Measurements from ENCODE around the gene SVEP1. TPM values are rescaled to one million over a fixed set of nuclear protein-coding genes. Genes with fewer than 3 reads are reported as not detected.
A peak's percentile ranks its signal among the peaks of the same experiment; 100 is the strongest.

The SVEP1 gene
- total RNA-seq, 1 experiment from 2014 or later, result not detected

- Histone ChIP-seq H3K9me3 (ENCODE audit: low read length) (no peaks in the 10 kb centered on the region), H3K27ac (ENCODE audit: low read length) (no peak overlapping the region), H2AFZ (ENCODE audit: low read length) (no peak overlapping the region), H3K9ac (ENCODE audit: low read length) (no peak overlapping the region), H4K20me1 (ENCODE audit: insufficient read depth, low read depth, low read length) (no peaks in the 10 kb centered on the region), H3K4me1 (ENCODE audit: low read length) (no peaks in the 10 kb centered on the region), H3K9me2 (replicated peaks; ENCODE audit: insufficient read depth, low read length) (no peaks in the 10 kb centered on the region), H3K4me3 (ENCODE audit: low read length) (no peak overlapping the region), H3K27me3 (ENCODE audit: low read length) (no peaks in the 10 kb centered on the region), H3K79me2 (ENCODE audit: low read length) (no peaks in the 10 kb centered on the region), H3K36me3 (ENCODE audit: insufficient read depth, low read length) (no peaks in the 10 kb centered on the region), H3K4me2 (ENCODE audit: low read depth, low read length, poor library complexity, severe bottlenecking) (no peak overlapping the region)
- DNase-seq, result no peak
Observed at GRCh38 chr9:110444911-110445310, 134.6 kb downstream of the SVEP1 start.

DNA sequence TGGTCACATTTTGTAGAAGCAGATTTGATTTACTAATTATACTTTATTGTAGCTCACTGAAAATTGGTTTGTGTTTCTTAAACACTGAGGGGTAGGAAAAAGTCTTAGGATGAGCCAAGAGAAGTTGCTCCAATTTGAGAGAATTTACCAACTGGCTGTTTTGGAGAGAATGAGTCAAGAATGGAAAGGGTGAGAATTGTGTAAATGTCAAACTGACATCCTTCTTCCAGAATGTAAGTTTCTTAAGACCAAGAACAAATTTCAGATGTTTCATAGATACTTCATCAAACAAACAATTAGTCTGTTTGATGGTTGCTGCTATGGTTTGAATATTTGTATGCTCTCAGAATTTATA lies 135.7 kb downstream of the SVEP1 start:
- no peak overlapping the region for H3K4me3 ChIP-seq (ENCODE audit: low read length)
- H4K20me1 ChIP-seq (ENCODE audit: insufficient read depth, low read depth, low read length), result no peaks in the 10 kb centered on the region
- no peaks in the 10 kb centered on the region for H3K36me3 ChIP-seq (ENCODE audit: insufficient read depth, low read length)
- H3K9ac ChIP-seq (ENCODE audit: low read length), result no peak overlapping the region
- H3K9me3 ChIP-seq (ENCODE audit: low read length), result no peaks in the 10 kb centered on the region
- H3K4me2 ChIP-seq (ENCODE audit: low read depth, low read length, poor library complexity, severe bottlenecking), result no peak overlapping the region
- H3K27ac ChIP-seq (ENCODE audit: low read length), result no peak overlapping the region
- no peaks in the 10 kb centered on the region for H3K27me3 ChIP-seq (ENCODE audit: low read length)
- H3K4me1 ChIP-seq (ENCODE audit: low read length), result no peaks in the 10 kb centered on the region
- DNase-seq, result no peak
- no peaks in the 10 kb centered on the region for H3K9me2 ChIP-seq (replicated peaks; ENCODE audit: insufficient read depth, low read length)
- H3K79me2 ChIP-seq (ENCODE audit: low read length), result no peaks in the 10 kb centered on the region
- no peak overlapping the region for H2AFZ ChIP-seq (ENCODE audit: low read length)

DNA sequence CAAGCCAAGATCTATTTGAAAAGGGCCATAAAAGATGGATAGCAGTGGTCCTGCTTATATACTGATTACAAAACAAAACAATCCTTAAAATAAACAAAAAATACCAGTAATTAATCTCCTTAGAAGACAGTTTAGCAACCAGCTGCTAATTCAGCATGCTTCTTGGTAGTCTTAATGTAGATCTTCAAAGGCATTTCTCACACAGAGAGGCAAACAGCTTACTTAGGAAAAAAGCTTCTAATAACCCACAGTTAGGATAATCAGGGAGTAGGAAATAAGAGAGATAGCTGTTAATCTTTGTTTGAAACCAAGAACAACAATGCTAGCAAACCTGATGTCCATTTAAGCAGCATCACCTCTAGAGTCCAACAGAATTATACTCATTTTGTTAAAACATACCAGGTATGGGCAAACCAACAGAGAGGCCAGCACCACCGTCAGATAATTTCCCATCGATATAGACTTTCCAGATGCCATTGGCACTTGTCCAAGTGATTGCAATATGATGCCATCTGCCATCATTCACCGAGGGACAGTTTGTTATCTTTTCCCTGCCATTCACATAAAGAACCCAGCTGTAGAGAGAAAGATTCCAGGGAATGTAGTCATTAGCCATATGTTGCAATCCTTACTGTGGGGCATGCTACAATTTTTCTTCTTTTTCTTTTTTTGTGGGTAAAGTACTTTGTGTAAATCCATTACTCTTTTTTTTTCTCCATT lies 136.2 kb downstream of the SVEP1 start:
- Histone ChIP-seq H2AFZ (ENCODE audit: low read length) (no peak overlapping the region), H3K27ac (ENCODE audit: low read length) (no peak overlapping the region), H3K9me3 (ENCODE audit: low read length) (no peaks in the 10 kb centered on the region), H4K20me1 (ENCODE audit: insufficient read depth, low read depth, low read length) (no peaks in the 10 kb centered on the region), H3K9ac (ENCODE audit: low read length) (no peak overlapping the region), H3K79me2 (ENCODE audit: low read length) (no peaks in the 10 kb centered on the region), H3K36me3 (ENCODE audit: insufficient read depth, low read length) (no peaks in the 10 kb centered on the region), H3K4me1 (ENCODE audit: low read length) (no peaks in the 10 kb centered on the region), H3K4me3 (ENCODE audit: low read length) (no peak overlapping the region), H3K4me2 (ENCODE audit: low read depth, low read length, poor library complexity, severe bottlenecking) (no peak overlapping the region), H3K9me2 (replicated peaks; ENCODE audit: insufficient read depth, low read length) (no peaks in the 10 kb centered on the region), H3K27me3 (ENCODE audit: low read length) (no peaks in the 10 kb centered on the region)
- DNase-seq, result no peak

DNA sequence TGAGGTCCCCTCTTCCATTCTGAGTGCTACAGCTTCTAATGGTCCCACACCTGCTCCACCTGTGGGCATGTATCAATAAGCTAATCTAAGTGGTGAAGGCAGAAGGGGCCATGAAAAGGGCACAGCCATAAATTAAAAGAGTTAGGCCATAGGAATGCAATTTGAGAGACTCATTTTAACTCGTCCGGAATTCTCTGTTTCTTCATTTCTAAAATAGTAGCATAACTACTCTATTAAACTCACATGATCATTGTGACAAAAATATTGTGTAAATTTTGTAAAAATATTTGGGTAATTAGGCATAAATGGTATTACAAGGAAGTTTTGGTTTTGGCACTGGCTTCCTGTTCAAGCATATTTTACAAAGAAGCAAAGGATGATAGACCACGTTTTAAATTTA lies 138.7 kb downstream of the SVEP1 start:
- Histone ChIP-seq H3K4me2 (ENCODE audit: low read depth, low read length, poor library complexity, severe bottlenecking) (no peak overlapping the region), H3K4me3 (ENCODE audit: low read length) (no peak overlapping the region), H4K20me1 (ENCODE audit: insufficient read depth, low read depth, low read length) (no peaks in the 10 kb centered on the region), H3K9me2 (replicated peaks; ENCODE audit: insufficient read depth, low read length) (no peaks in the 10 kb centered on the region), H3K27ac (ENCODE audit: low read length) (no peak overlapping the region), H3K4me1 (ENCODE audit: low read length) (no peaks in the 10 kb centered on the region), H3K79me2 (ENCODE audit: low read length) (no peaks in the 10 kb centered on the region), H3K9ac (ENCODE audit: low read length) (no peak overlapping the region), H3K27me3 (ENCODE audit: low read length) (no peaks in the 10 kb centered on the region), H3K9me3 (ENCODE audit: low read length) (no peaks in the 10 kb centered on the region), H2AFZ (ENCODE audit: low read length) (no peak overlapping the region), H3K36me3 (ENCODE audit: insufficient read depth, low read length) (no peaks in the 10 kb centered on the region)
- DNase-seq, result no peak

DNA sequence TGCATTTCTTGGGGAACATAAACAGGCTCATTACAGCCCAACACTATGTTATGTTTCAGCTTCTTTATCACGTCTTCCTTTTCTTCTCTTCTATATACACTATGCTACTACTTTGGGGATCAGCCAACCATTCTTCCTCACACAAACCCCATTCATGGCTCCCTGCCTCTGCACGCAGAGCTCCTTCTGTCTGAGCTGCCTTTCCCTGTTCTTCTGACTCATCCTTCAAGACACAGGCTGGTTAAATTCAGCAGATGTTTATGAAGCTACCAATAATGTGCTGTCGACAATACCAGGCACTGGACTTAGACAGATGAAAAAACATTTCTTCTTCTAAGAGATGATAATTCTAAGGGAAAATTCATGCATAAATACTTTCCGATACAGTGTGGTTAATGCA lies 139.4 kb downstream of the SVEP1 start:
- H4K20me1 ChIP-seq (ENCODE audit: insufficient read depth, low read depth, low read length), result no peaks in the 10 kb centered on the region
- H3K36me3 ChIP-seq (ENCODE audit: insufficient read depth, low read length), result no peaks in the 10 kb centered on the region
- no peak overlapping the region for H3K9ac ChIP-seq (ENCODE audit: low read length)
- no peak overlapping the region for H3K4me3 ChIP-seq (ENCODE audit: low read length)
- no peak overlapping the region for H3K27ac ChIP-seq (ENCODE audit: low read length)
- H2AFZ ChIP-seq (ENCODE audit: low read length), result no peak overlapping the region
- H3K79me2 ChIP-seq (ENCODE audit: low read length), result no peaks in the 10 kb centered on the region
- no peak overlapping the region for H3K4me2 ChIP-seq (ENCODE audit: low read depth, low read length, poor library complexity, severe bottlenecking)
- no peaks in the 10 kb centered on the region for H3K9me2 ChIP-seq (replicated peaks; ENCODE audit: insufficient read depth, low read length)
- H3K27me3 ChIP-seq (ENCODE audit: low read length), result no peaks in the 10 kb centered on the region
- no peaks in the 10 kb centered on the region for H3K9me3 ChIP-seq (ENCODE audit: low read length)
- H3K4me1 ChIP-seq (ENCODE audit: low read length), result no peaks in the 10 kb centered on the region
- no peak for DNase-seq

DNA sequence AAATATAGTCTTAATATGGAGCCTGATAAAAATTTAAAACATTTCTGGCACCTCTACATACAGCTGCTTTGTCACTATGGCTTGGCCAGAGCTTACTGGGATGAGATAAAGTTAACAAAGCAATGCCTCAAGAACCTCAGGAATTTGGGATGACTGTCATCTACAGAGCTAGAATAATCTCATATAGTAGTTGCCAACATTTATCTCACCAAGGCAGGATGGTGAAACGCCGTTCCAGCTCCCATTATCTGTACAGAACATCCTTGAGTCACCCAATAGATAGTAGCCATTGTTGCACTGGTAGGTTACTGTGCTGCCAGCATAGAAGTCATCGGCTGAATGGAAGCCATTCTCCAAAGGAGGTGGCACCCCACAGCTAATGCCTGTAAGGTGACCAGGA lies 147.3 kb downstream of the SVEP1 start:
- no peak overlapping the region for H3K4me2 ChIP-seq (ENCODE audit: low read depth, low read length, poor library complexity, severe bottlenecking)
- H3K4me1 ChIP-seq (ENCODE audit: low read length), result no peaks in the 10 kb centered on the region
- H4K20me1 ChIP-seq (ENCODE audit: insufficient read depth, low read depth, low read length), result no peaks in the 10 kb centered on the region
- no peak overlapping the region for H3K27ac ChIP-seq (ENCODE audit: low read length)
- H3K36me3 ChIP-seq (ENCODE audit: insufficient read depth, low read length), result no peaks in the 10 kb centered on the region
- no peak overlapping the region for H3K9ac ChIP-seq (ENCODE audit: low read length)
- no peaks in the 10 kb centered on the region for H3K27me3 ChIP-seq (ENCODE audit: low read length)
- no peaks in the 10 kb centered on the region for H3K9me3 ChIP-seq (ENCODE audit: low read length)
- no peaks in the 10 kb centered on the region for H3K79me2 ChIP-seq (ENCODE audit: low read length)
- H2AFZ ChIP-seq (ENCODE audit: low read length), result no peak overlapping the region
- H3K9me2 ChIP-seq (replicated peaks; ENCODE audit: insufficient read depth, low read length), result no peaks in the 10 kb centered on the region
- no peak overlapping the region for H3K4me3 ChIP-seq (ENCODE audit: low read length)
- no peak for DNase-seq

DNA sequence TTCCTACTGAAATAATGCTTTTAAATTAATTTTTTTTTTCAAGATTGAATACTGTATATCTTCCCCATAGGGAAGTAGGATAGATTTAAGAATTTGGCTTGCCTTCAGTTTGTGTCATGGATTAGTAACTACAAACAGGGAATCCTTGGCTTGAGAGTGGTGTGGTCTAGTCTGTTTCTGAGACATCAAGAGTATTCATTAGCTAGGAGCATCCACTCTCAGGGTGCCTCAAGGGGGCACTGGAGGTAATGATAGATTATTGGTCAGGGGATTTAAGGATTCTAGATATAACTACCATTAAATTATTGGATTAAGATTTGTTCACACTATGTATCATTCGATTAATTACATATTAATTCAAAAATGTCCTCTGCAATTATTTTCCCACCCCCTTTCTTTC lies 150.1 kb downstream of the SVEP1 start:
- no peak for DNase-seq
- Histone ChIP-seq H4K20me1 (ENCODE audit: insufficient read depth, low read depth, low read length) (no peaks in the 10 kb centered on the region), H3K79me2 (ENCODE audit: low read length) (no peaks in the 10 kb centered on the region), H3K27me3 (ENCODE audit: low read length) (no peaks in the 10 kb centered on the region), H3K4me1 (ENCODE audit: low read length) (no peaks in the 10 kb centered on the region), H3K9ac (ENCODE audit: low read length) (no peak overlapping the region), H3K36me3 (ENCODE audit: insufficient read depth, low read length) (no peaks in the 10 kb centered on the region), H3K27ac (ENCODE audit: low read length) (no peak overlapping the region), H3K9me3 (ENCODE audit: low read length) (no peaks in the 10 kb centered on the region), H2AFZ (ENCODE audit: low read length) (no peak overlapping the region), H3K4me3 (ENCODE audit: low read length) (no peak overlapping the region), H3K9me2 (replicated peaks; ENCODE audit: insufficient read depth, low read length) (no peaks in the 10 kb centered on the region), H3K4me2 (ENCODE audit: low read depth, low read length, poor library complexity, severe bottlenecking) (no peak overlapping the region)

- Histone ChIP-seq H2AFZ (ENCODE audit: low read length) (no peak overlapping the region), H3K27me3 (ENCODE audit: low read length) (no peaks in the 10 kb centered on the region), H3K9me2 (replicated peaks; ENCODE audit: insufficient read depth, low read length) (no peaks in the 10 kb centered on the region), H4K20me1 (ENCODE audit: insufficient read depth, low read depth, low read length) (no peaks in the 10 kb centered on the region), H3K4me2 (ENCODE audit: low read depth, low read length, poor library complexity, severe bottlenecking) (no peak overlapping the region), H3K4me1 (ENCODE audit: low read length) (no peaks in the 10 kb centered on the region), H3K27ac (ENCODE audit: low read length) (no peak overlapping the region), H3K9ac (ENCODE audit: low read length) (no peak overlapping the region), H3K79me2 (ENCODE audit: low read length) (no peaks in the 10 kb centered on the region), H3K36me3 (ENCODE audit: insufficient read depth, low read length) (no peaks in the 10 kb centered on the region), H3K4me3 (ENCODE audit: low read length) (no peak overlapping the region), H3K9me3 (ENCODE audit: low read length) (no peaks in the 10 kb centered on the region)
- DNase-seq, result peak; percentile 71
Observed at GRCh38 chr9:110427497-110428104, 151.9 kb downstream of the SVEP1 start.
